Activated gamma-delta T cell (primary cell): Measurements from ENCODE around the gene MBD3.

ENCODE experiments used
- DNase-seq: peaks from one replicate; lab custom pipeline; 2025; lab: John Stamatoyannopoulos, UW

MBD3 gene

GRCh38 chr19:1619094-1619439 is 26.4 kb upstream of the MBD3 start:
- no peak for DNase-seq

- no peak for DNase-seq
These were observed 25.8 kb upstream of the MBD3 start for GRCh38 chr19:1618157-1619093.

GRCh38 chr19:1616875-1617274 is 24.2 kb upstream of the MBD3 start:
- no peak for DNase-seq

- no peak for DNase-seq
These were observed 23.7 kb upstream of the MBD3 start for GRCh38 chr19:1616396-1616795.

GRCh38 chr19:1615156-1615765 is 22.6 kb upstream of the MBD3 start:
- no peak for DNase-seq

GRCh38 chr19:1613808-1614570 is 21.3 kb upstream of the MBD3 start:
- no peak for DNase-seq

- no peak for DNase-seq
These were observed 20.5 kb upstream of the MBD3 start for GRCh38 chr19:1613146-1613545.

- no peak for DNase-seq
These were observed 19.7 kb upstream of the MBD3 start for GRCh38 chr19:1612114-1613086.

- no peak for DNase-seq
These were observed 18.7 kb upstream of the MBD3 start for GRCh38 chr19:1611353-1611752.

GRCh38 chr19:1610579-1610978 is 17.9 kb upstream of the MBD3 start:
- no peak for DNase-seq

- no peak for DNase-seq
These were observed 17.2 kb upstream of the MBD3 start for GRCh38 chr19:1609680-1610474.

- no peak for DNase-seq
These were observed 16.4 kb upstream of the MBD3 start for GRCh38 chr19:1609103-1609396.

- no peak for DNase-seq
These were observed 15.9 kb upstream of the MBD3 start for GRCh38 chr19:1608359-1609102.

GRCh38 chr19:1606138-1606651 is 13.5 kb upstream of the MBD3 start:
- DNase-seq, result no peak

GRCh38 chr19:1605236-1606137 is 12.8 kb upstream of the MBD3 start, which contains the start of gene UQCR11:
Gene UQCR11, minus strand, starts transcription at chr19:1605462. Its CDS starts 53 bp downstream, at chr19:1605409.
- DNase-seq, result peak; percentile 76

- no peak for DNase-seq
These were observed 9.5 kb upstream of the MBD3 start for GRCh38 chr19:1602091-1602707.

- DNase-seq, result no peak
These were observed 9.0 kb upstream of the MBD3 start for GRCh38 chr19:1601613-1602064.

- no peak for DNase-seq
These were observed 6.8 kb upstream of the MBD3 start for GRCh38 chr19:1599460-1599846.
